ENCODE data around the gene CD300E.

Gene CD300E

DNA sequence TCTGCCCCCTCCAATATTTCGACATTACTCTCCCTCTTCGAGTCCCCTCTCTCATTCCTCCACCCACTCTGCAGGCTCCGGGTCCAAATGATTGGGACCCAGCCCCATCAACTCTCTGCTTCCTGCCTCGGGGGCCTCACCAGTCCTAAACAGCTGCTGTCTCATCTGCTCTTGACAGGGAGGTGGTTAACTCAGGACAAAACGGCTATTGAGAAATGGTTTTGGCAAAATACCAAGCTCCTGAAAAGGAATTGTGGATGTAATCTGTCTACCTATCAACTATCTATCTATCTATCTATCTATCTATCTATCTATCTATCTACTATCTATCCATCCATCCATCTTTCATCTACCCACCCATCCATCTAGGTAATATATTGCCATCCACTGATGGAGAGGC is 58.4 kb downstream of the CD300E start:
- H3K27ac ChIP-seq (replicated peaks): no peak overlapping the region
- DNase-seq (ENCODE audit: low read depth in 1 of 2, low spot score in 1 of 2): no peak
- TF ChIP-seq SPI1 (IDR thresholded peaks at IDR 0.05; ENCODE audit: borderline replicate concordance, low read depth) (no peak), POLR2AphosphoS5 (IDR thresholded peaks at IDR 0.05; ENCODE audit: low read depth) (no peak), GABPA (IDR thresholded peaks at IDR 0.05; ENCODE audit: low read depth) (no peak)
- TF ChIP-seq, protein P1, sequence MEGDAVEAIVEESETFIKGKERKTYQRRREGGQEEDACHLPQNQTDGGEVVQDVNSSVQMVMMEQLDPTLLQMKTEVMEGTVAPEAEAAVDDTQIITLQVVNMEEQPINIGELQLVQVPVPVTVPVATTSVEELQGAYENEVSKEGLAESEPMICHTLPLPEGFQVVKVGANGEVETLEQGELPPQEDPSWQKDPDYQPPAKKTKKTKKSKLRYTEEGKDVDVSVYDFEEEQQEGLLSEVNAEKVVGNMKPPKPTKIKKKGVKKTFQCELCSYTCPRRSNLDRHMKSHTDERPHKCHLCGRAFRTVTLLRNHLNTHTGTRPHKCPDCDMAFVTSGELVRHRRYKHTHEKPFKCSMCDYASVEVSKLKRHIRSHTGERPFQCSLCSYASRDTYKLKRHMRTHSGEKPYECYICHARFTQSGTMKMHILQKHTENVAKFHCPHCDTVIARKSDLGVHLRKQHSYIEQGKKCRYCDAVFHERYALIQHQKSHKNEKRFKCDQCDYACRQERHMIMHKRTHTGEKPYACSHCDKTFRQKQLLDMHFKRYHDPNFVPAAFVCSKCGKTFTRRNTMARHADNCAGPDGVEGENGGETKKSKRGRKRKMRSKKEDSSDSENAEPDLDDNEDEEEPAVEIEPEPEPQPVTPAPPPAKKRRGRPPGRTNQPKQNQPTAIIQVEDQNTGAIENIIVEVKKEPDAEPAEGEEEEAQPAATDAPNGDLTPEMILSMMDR (IDR thresholded peaks at IDR 0.05; ENCODE audit: insufficient read depth, low read length): no peak
- TF ChIP-seq, protein P2, sequence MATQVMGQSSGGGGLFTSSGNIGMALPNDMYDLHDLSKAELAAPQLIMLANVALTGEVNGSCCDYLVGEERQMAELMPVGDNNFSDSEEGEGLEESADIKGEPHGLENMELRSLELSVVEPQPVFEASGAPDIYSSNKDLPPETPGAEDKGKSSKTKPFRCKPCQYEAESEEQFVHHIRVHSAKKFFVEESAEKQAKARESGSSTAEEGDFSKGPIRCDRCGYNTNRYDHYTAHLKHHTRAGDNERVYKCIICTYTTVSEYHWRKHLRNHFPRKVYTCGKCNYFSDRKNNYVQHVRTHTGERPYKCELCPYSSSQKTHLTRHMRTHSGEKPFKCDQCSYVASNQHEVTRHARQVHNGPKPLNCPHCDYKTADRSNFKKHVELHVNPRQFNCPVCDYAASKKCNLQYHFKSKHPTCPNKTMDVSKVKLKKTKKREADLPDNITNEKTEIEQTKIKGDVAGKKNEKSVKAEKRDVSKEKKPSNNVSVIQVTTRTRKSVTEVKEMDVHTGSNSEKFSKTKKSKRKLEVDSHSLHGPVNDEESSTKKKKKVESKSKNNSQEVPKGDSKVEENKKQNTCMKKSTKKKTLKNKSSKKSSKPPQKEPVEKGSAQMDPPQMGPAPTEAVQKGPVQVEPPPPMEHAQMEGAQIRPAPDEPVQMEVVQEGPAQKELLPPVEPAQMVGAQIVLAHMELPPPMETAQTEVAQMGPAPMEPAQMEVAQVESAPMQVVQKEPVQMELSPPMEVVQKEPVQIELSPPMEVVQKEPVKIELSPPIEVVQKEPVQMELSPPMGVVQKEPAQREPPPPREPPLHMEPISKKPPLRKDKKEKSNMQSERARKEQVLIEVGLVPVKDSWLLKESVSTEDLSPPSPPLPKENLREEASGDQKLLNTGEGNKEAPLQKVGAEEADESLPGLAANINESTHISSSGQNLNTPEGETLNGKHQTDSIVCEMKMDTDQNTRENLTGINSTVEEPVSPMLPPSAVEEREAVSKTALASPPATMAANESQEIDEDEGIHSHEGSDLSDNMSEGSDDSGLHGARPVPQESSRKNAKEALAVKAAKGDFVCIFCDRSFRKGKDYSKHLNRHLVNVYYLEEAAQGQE (IDR thresholded peaks at IDR 0.05; ENCODE audit: insufficient replicate concordance, low read depth): no peak
- no peak overlapping the region for H3K4me3 ChIP-seq (replicated peaks; ENCODE audit: insufficient read depth, low read length)
- H3K27me3 ChIP-seq (ENCODE audit: insufficient read depth, poor library complexity, severe bottlenecking): no peaks in the 10 kb centered on the region

DNA sequence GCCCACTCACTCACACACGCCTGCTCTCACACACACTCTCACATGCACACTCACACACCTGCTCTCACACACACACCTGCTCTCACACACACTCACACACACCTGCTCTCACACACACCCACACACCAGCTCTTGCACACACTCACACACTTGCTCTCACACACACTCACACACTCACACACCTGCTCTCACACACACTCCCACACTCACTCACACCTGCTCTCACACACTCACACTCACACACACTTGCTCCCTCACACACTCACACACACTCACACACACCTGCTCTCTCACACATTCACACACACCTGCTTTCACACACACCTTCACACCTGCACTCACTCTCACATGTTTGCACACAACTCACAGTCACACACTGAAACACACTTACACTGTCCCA is 60.2 kb downstream of the CD300E start:
- no peak overlapping the region for H3K4me3 ChIP-seq (replicated peaks; ENCODE audit: insufficient read depth, low read length)
- H3K27me3 ChIP-seq (ENCODE audit: insufficient read depth, poor library complexity, severe bottlenecking): no peaks in the 10 kb centered on the region
- DNase-seq (ENCODE audit: low read depth in 1 of 2, low spot score in 1 of 2): no peak
- TF ChIP-seq SPI1 (IDR thresholded peaks at IDR 0.05; ENCODE audit: borderline replicate concordance, low read depth): no peak
- TF ChIP-seq GABPA (IDR thresholded peaks at IDR 0.05; ENCODE audit: low read depth): no peak
- TF ChIP-seq, protein P2 (IDR thresholded peaks at IDR 0.05; ENCODE audit: insufficient replicate concordance, low read depth): no peak
- TF ChIP-seq POLR2AphosphoS5 (IDR thresholded peaks at IDR 0.05; ENCODE audit: low read depth): no peak
- TF ChIP-seq, protein P1 (IDR thresholded peaks at IDR 0.05; ENCODE audit: insufficient read depth, low read length): no peak
- H3K27ac ChIP-seq (replicated peaks): no peak overlapping the region

DNA sequence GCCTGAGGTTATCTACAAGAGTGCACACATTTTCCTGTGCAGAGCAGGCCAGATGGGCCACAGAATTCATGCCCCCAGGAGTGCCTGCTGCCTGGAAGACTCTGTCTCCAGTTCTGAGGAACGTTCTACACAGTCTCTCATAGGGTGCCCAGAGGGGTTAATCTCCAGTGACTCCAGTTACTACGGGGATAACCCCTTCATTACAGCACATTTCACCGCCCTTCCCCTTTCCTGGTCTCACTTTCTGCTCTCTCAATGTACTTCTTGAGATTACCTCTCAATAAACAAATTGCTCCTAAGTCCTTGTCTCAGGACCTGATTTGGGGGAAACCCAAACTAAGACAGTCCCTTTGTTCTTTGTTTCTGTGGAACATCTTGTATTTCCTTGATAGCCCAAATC is 62.0 kb downstream of the CD300E start:
- H3K4me3 ChIP-seq (replicated peaks; ENCODE audit: insufficient read depth, low read length): no peak overlapping the region
- no peaks in the 10 kb centered on the region for H3K27me3 ChIP-seq (ENCODE audit: insufficient read depth, poor library complexity, severe bottlenecking)
- TF ChIP-seq, protein P2 (IDR thresholded peaks at IDR 0.05; ENCODE audit: insufficient replicate concordance, low read depth): no peak
- TF ChIP-seq GABPA (IDR thresholded peaks at IDR 0.05; ENCODE audit: low read depth) (no peak), SPI1 (IDR thresholded peaks at IDR 0.05; ENCODE audit: borderline replicate concordance, low read depth) (no peak), POLR2AphosphoS5 (IDR thresholded peaks at IDR 0.05; ENCODE audit: low read depth) (no peak)
- TF ChIP-seq, protein P1 (IDR thresholded peaks at IDR 0.05; ENCODE audit: insufficient read depth, low read length): no peak
- no peak for DNase-seq (ENCODE audit: low read depth in 1 of 2, low spot score in 1 of 2)
- no peak overlapping the region for H3K27ac ChIP-seq (replicated peaks)

All from HL-60 (cell line).